K562 treated with DMSO at 1 percent for 48 hours (cell line): Measurements from ENCODE around the gene BRD8. TPM values are rescaled to one million over a fixed set of nuclear protein-coding genes. Genes with fewer than 3 reads are reported as not detected.

Source experiments
- total RNA-seq: library from RNA; unstranded; fragments of 300-600 nt; gene quantifications from 2 replicates; pipeline ENCODE4 v1.2.3, GENCODE V29; 2022; ENCODE audit warnings: low replicate concordance; ENCODE audit errors: extremely low read depth

The BRD8 gene, protein sequence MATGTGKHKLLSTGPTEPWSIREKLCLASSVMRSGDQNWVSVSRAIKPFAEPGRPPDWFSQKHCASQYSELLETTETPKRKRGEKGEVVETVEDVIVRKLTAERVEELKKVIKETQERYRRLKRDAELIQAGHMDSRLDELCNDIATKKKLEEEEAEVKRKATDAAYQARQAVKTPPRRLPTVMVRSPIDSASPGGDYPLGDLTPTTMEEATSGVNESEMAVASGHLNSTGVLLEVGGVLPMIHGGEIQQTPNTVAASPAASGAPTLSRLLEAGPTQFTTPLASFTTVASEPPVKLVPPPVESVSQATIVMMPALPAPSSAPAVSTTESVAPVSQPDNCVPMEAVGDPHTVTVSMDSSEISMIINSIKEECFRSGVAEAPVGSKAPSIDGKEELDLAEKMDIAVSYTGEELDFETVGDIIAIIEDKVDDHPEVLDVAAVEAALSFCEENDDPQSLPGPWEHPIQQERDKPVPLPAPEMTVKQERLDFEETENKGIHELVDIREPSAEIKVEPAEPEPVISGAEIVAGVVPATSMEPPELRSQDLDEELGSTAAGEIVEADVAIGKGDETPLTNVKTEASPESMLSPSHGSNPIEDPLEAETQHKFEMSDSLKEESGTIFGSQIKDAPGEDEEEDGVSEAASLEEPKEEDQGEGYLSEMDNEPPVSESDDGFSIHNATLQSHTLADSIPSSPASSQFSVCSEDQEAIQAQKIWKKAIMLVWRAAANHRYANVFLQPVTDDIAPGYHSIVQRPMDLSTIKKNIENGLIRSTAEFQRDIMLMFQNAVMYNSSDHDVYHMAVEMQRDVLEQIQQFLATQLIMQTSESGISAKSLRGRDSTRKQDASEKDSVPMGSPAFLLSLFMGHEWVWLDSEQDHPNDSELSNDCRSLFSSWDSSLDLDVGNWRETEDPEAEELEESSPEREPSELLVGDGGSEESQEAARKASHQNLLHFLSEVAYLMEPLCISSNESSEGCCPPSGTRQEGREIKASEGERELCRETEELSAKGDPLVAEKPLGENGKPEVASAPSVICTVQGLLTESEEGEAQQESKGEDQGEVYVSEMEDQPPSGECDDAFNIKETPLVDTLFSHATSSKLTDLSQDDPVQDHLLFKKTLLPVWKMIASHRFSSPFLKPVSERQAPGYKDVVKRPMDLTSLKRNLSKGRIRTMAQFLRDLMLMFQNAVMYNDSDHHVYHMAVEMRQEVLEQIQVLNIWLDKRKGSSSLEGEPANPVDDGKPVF
- total RNA-seq, result not detected in 2 replicates

GRCh38 chr5:138178516-138179276 is at the start of gene BRD8, which contains the start of gene KIF20A:
Gene BRD8 (minus strand): TSS chr5:138178630. CDS start chr5:138178614, 16 bp downstream.
Gene KIF20A (plus strand): TSS chr5:138179112. CDS start chr5:138179681, 569 bp downstream.

DNA sequence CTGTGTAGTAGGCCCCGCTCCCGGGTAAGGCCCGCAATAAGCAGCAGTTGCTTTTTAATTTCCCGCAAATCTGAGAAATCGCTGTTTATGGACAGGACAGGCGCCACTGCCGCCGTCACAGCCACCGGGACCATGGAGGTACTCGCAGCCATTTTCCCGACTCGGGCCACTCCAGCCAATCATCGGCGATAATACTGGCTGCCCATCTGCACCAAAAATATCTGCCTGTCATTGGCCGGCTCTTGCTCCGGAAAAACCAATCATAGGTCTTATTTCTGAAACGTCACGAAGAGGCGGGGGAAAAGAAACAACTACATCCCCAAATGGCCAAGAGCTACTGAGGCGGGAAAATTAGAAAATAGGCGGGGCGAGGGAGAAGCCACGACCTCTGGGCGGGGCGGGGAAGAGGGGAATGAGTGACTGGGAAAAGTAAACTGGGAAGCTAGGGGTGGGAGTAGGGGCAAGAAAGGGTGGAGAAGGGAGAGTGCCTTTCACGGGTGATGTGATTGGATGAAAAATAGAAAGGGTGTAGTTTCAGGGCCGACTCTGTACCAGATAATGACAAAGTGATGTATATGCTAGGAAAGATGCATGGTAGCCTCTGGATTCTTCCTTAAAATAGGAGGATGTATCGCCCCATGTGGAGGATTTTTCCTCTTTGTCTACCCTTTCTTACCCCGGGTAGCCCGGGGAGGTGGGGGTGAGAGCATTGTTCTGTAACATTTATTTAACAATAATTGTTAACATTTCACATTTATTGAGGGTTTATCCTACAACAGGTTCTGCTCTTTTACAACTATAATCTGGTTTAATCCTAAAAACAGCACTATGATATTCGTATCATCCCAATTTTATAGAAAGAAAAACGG is 35.0 kb upstream of the BRD8 start, which contains the start of gene CDC23:
Gene CDC23 (minus strand): TSS at position 163 of the 869 bp plus-strand sequence. CDS start 11 bp downstream, at position 152.

DNA sequence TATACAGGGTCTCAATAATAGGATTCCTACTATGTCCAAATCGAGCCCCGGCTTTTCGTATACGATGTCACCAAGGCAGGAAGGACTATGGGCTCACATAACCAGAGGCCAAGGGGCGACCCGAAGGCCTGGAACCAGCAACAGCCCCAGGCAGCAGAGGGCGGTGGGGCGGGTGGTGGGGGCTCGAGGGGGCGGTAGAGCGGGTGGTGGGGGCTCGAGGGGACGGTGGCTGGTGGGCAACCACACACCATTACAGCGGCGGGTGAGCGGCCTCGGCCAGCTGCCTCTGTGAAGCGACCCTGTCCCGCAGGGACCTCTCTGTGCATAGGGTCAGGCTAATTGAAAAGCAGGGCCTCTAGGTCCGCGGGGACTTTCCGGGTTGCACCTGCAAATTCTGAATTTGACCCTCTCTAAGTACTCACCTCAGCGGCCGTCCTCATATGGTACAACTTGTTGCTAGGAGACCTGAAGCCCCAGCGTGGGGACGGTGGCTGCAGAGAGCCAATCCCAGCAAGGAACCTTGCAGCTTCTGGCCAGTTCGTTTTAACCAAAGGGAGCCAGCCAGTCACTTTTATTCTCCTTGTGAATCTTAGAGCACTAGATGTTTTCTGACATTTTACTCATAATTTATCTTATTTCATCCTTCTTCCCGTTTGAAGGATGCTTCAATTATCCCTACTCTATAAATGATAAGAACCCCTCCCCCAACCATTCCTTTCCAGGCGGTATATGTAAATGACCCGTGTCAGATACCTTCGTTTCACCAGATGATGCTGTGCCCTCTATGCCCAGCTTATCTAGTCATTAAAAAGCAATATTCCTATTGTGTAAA is 39.3 kb downstream of the BRD8 start, which contains the start of gene NME5:
Gene NME5 (minus strand): TSS at position 480 of the 832 bp plus-strand sequence. CDS start 648 bp downstream, outside the sequence.

Other genes starting within 250 kb of the BRD8 start
- not detected in 2 replicates for gene FAM13B, start 145.6 kb downstream of the BRD8 start, total RNA-seq
- gene WNT8A, start 94.6 kb downstream of the BRD8 start, total RNA-seq, result not detected in 2 replicates
- not detected in 2 replicates for gene NME5, start 39.2 kb downstream of the BRD8 start, total RNA-seq
- gene KIF20A, start 482 bp upstream of the BRD8 start, total RNA-seq, result not detected in 2 replicates
- not detected in 2 replicates for gene CDC23, start 34.7 kb upstream of the BRD8 start, total RNA-seq
- gene GFRA3, start 96.0 kb upstream of the BRD8 start, total RNA-seq, result not detected in 2 replicates
- not detected in 2 replicates for gene CDC25C, start 153.2 kb upstream of the BRD8 start, total RNA-seq
- gene FAM53C, start 159.6 kb upstream of the BRD8 start, total RNA-seq, result not detected in 2 replicates
- gene KDM3B, start 174.1 kb upstream of the BRD8 start, total RNA-seq, result 101 TPM in 1 of 2 replicates, not detected in the other